HFFc6 (cell line): Measurements from ENCODE around the gene ABHD6. TPM values are rescaled to one million over a fixed set of nuclear protein-coding genes. Genes with fewer than 3 reads are reported as not detected.

ENCODE experiments used
- DNase-seq: peaks from one replicate; pipeline ENCODE4 v3.0.0-alpha.2; 2018
- H3K27ac Mint-ChIP-seq: 2 replicates; pipeline ENCODE4 v1.8.0; 2020; ENCODE audit warnings: mild to moderate bottlenecking, mixed read lengths
- H3K27me3 Mint-ChIP-seq: 2 replicates; pipeline ENCODE4 v1.8.0; 2021; ENCODE audit warnings: mild to moderate bottlenecking, moderate library complexity, mixed read lengths; ENCODE audit not compliant: insufficient read depth
- H3K36me3 Mint-ChIP-seq: 2 replicates; pipeline ENCODE4 v1.8.0; 2021; ENCODE audit warnings: low read depth, mixed read lengths
- H3K4me1 Mint-ChIP-seq: 2 replicates; pipeline ENCODE4 v1.8.0; 2020; ENCODE audit warnings: low read depth, mixed read lengths
- H3K4me3 Mint-ChIP-seq: 2 replicates; pipeline ENCODE4 v1.8.0; 2020; ENCODE audit warnings: mild to moderate bottlenecking, moderate library complexity, mixed read lengths
- H3K9me3 Mint-ChIP-seq: 2 replicates; pipeline ENCODE4 v1.8.0; 2020; ENCODE audit warnings: mild to moderate bottlenecking, mixed read lengths
- CTCF ChIP-seq: fragments of 200-600 bp; sonication (generic); IDR thresholded peaks from 2 replicates; pipeline ENCODE4 v1.5.0; 2021; ENCODE audit warnings: antibody characterized with exemption, mild to moderate bottlenecking
- total RNA-seq, 6 experiments: library from RNA; stranded (reverse); fragmentation: NEBNext Ultra II Directional; extraction: Animal tissue kit (Norgen Biotek cat#: 25700); gene quantifications; 2 replicates in 1 of 6; 3 replicates in 5 of 6; pipeline ENCODE4 v1.2.3, GENCODE V29; 2021

The ABHD6 gene
- total RNA-seq, 6 experiments from 2014 or later, result 6.1 to 8.9 (median 6.5) TPM

GRCh38 chr3:58246148-58247047 lies 8.8 kb downstream of the ABHD6 start:
- H3K27ac Mint-ChIP-seq, result no peak overlapping the region
- DNase-seq, result no peak
- H3K36me3 Mint-ChIP-seq, result no peaks in the 10 kb centered on the region
- TF ChIP-seq CTCF, result no peak
- H3K4me1 Mint-ChIP-seq, result peaks cover 13% of the 10 kb centered on the region
- no peaks in the 10 kb centered on the region for H3K9me3 Mint-ChIP-seq
- peaks cover 3% of the 10 kb centered on the region for H3K27me3 Mint-ChIP-seq
- H3K4me3 Mint-ChIP-seq, result no peak overlapping the region

- Mint-ChIP-seq H3K4me3 (no peak overlapping the region), H3K36me3 (no peaks in the 10 kb centered on the region), H3K9me3 (no peaks in the 10 kb centered on the region), H3K4me1 (no peaks in the 10 kb centered on the region), H3K27me3 (peaks cover 2% of the 10 kb centered on the region; the same call in 1 of the 2 replicates), H3K27ac (no peak overlapping the region)
- TF ChIP-seq CTCF, result peak; percentile 40
- DNase-seq, result no peak
Observed at GRCh38 chr3:58249358-58250092, 11.9 kb downstream of the ABHD6 start.

GRCh38 chr3:58250093-58250707 lies 12.6 kb downstream of the ABHD6 start:
- Mint-ChIP-seq H3K27ac (no peak overlapping the region), H3K4me3 (no peak overlapping the region), H3K9me3 (no peaks in the 10 kb centered on the region), H3K27me3 (peaks cover 2% of the 10 kb centered on the region; the same call in 1 of the 2 replicates), H3K36me3 (no peaks in the 10 kb centered on the region), H3K4me1 (no peaks in the 10 kb centered on the region)
- no peak for TF ChIP-seq CTCF
- no peak for DNase-seq

- Mint-ChIP-seq H3K9me3 (no peaks in the 10 kb centered on the region), H3K27me3 (peaks cover 2% of the 10 kb centered on the region; the same call in 1 of the 2 replicates), H3K4me3 (no peak overlapping the region), H3K36me3 (no peaks in the 10 kb centered on the region; the same call in 1 of the 2 replicates), H3K27ac (no peak overlapping the region), H3K4me1 (no peaks in the 10 kb centered on the region)
- no peak for TF ChIP-seq CTCF
- DNase-seq, result no peak
Observed at GRCh38 chr3:58251631-58252035, 14.0 kb downstream of the ABHD6 start.

GRCh38 chr3:58254144-58254543 lies 16.6 kb downstream of the ABHD6 start:
- TF ChIP-seq CTCF, result no peak
- no peak overlapping the region for H3K27ac Mint-ChIP-seq
- peaks cover 6% of the 10 kb centered on the region for H3K36me3 Mint-ChIP-seq
- H3K9me3 Mint-ChIP-seq, result no peaks in the 10 kb centered on the region
- peaks cover 2% of the 10 kb centered on the region; the same call in 1 of the 2 replicates for H3K27me3 Mint-ChIP-seq
- H3K4me1 Mint-ChIP-seq, result no peaks in the 10 kb centered on the region
- H3K4me3 Mint-ChIP-seq, result no peak overlapping the region
- no peak for DNase-seq
